IPS DF 6.9 (cell line): ENCODE measurements around the gene RPL13A.
A peak's percentile ranks its signal among the peaks of the same experiment; 100 is the strongest.

Experiments used
- DNase-seq: peaks from one replicate; pipeline ENCODE4 v3.0.0-alpha.2; 2013; ENCODE audit warnings: low read depth, low spot score
- H3K27ac ChIP-seq: one replicate; pipeline ENCODE4 v1.5.1; 2013; ENCODE audit warnings: low read length, control low read depth
- H3K27me3 ChIP-seq: 2 replicates; pipeline ENCODE4 v1.6.1; 2013; ENCODE audit warnings: mild to moderate bottlenecking, low read length; ENCODE audit not compliant: control insufficient read depth, insufficient read depth
- H3K36me3 ChIP-seq: 2 replicates; pipeline ENCODE4 v1.6.1; 2013; ENCODE audit warnings: low read length; ENCODE audit not compliant: control insufficient read depth, insufficient read depth
- H3K4me1 ChIP-seq: 2 replicates; pipeline ENCODE4 v1.6.1; 2013; ENCODE audit warnings: low read length; ENCODE audit not compliant: control insufficient read depth, insufficient read depth
- H3K4me3 ChIP-seq: 2 replicates; pipeline ENCODE4 v1.5.1; 2013; ENCODE audit warnings: mild to moderate bottlenecking, low read length
- H3K9me3 ChIP-seq: 2 replicates; pipeline ENCODE4 v1.6.1; 2013; ENCODE audit warnings: low read length, inconsistent platforms; ENCODE audit not compliant: control insufficient read depth, insufficient read depth
- WGBS: extraction: QIAGEN DNeasy Blood & Tissue Kit; methylation state at CpG from one replicate; pipeline ENCODE4 v1.1.7; 2013; ENCODE audit warnings: mixed read lengths, missing lambda C conversion rate; ENCODE audit not compliant: insufficient read length, insufficient coverage; 5-methylcytosine and 5-hydroxymethylcytosine counted together

RPL13A gene

DNA sequence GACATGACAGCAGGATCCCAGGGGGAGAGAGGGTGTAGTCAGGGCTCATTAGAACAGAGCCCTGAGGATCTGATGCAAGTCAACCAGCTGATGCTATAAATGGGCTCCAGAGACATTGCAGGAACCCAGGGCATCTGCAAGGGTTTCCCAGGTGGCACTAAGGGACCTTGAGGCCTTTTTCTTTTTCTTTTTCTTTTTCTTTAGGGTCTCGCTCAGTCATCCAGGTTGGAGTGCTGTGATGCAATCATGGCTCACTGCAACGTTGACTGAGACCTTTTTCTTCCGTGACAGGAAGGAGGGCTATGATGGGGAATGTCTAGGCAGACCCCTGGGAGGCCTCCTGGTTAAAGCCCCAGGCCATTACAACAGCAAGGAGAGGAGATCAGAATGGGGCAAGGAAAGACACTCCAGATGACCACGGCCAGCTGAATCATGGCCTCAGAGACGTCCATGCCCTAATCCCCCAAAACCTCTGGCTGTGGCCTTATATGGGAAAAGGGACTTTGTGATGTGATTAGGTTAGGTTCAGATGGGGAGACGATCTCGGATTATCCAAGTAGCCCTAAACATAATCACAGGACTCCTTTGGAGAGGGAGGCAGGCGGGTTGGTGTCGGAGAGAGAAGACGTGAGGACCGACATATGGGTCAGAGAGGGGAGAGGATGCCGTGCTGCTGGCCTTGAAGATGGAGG lies 20.5 kb downstream of the RPL13A start:
- WGBS: no CpG with 5 or more reads among the region's 12 CpGs
- 0 out of 2 replicates have a peak, but pooled peaks cover 2% of the 10 kb centered on the region for H3K4me1 ChIP-seq

GRCh38 chr19:49512970-49513745 lies 25.8 kb downstream of the RPL13A start:
- Histone ChIP-seq H3K27ac (no peak overlapping the region), H3K4me1 (peaks cover 4% of the 10 kb centered on the region; the same call in 1 of the 2 replicates), H3K36me3 (no peaks in the 10 kb centered on the region), H3K27me3 (no peaks in the 10 kb centered on the region), H3K4me3 (peak overlapping the region; percentile 73), H3K9me3 (no peaks in the 10 kb centered on the region)
- no CpG with 5 or more reads among the region's 50 CpGs for WGBS
- DNase-seq: no peak

More for the DNA sequence above, 20.5 kb downstream of the RPL13A start:
- no peak for DNase-seq
- H3K36me3 ChIP-seq: no peaks in the 10 kb centered on the region
- H3K27ac ChIP-seq: no peak overlapping the region
- no peaks in the 10 kb centered on the region for H3K27me3 ChIP-seq
- H3K9me3 ChIP-seq: no peaks in the 10 kb centered on the region
- H3K4me3 ChIP-seq: no peak overlapping the region

GRCh38 chr19:49513746-49514118 lies 26.3 kb downstream of the RPL13A start:
- H3K27ac ChIP-seq: no peak overlapping the region
- H3K36me3 ChIP-seq: no peaks in the 10 kb centered on the region
- WGBS: no CpG with 5 or more reads among the region's 12 CpGs
- no peaks in the 10 kb centered on the region for H3K9me3 ChIP-seq
- peak overlapping the region; percentile 73; the same call in 1 of the 2 replicates for H3K4me3 ChIP-seq
- DNase-seq: no peak
- H3K4me1 ChIP-seq: peaks cover 4% of the 10 kb centered on the region; the same call in 1 of the 2 replicates
- H3K27me3 ChIP-seq: no peaks in the 10 kb centered on the region

GRCh38 chr19:49514151-49514550 lies 26.7 kb downstream of the RPL13A start:
- Histone ChIP-seq H3K36me3 (no peaks in the 10 kb centered on the region), H3K4me1 (peaks cover 4% of the 10 kb centered on the region; the same call in 1 of the 2 replicates), H3K9me3 (no peaks in the 10 kb centered on the region), H3K4me3 (0 out of 2 replicates have a peak overlapping the region, but pooled peaks have one; percentile 13), H3K27me3 (no peaks in the 10 kb centered on the region), H3K27ac (no peak overlapping the region)
- no peak for DNase-seq
- no CpG with 5 or more reads among the region's 21 CpGs for WGBS

GRCh38 chr19:49515767-49516166 lies 28.4 kb downstream of the RPL13A start:
- no peak overlapping the region for H3K4me3 ChIP-seq
- no peaks in the 10 kb centered on the region for H3K36me3 ChIP-seq
- DNase-seq: no peak

DNA sequence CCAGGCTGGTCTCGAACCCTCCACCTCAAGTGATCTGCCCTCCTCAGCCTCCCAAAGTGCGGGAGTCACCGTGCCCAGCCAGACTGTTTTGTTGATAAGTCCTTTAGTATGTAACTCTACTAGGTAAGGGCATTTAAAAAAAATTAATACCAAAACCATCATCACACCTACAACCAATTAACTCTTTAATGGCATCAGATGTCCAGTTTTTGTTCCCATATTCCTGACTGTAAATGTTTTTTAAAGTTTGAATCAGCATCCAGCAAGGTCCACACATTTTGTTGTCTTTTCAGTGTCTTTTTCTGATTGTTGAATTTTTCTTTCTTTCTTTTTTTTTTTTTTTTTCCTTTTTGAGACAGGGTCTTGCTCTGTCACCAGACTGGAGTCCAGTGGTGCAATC lies 30.6 kb downstream of the RPL13A start:
- H3K4me3 ChIP-seq: no peak overlapping the region
- no CpG with 5 or more reads among the region's 3 CpGs for WGBS
- H3K27ac ChIP-seq: no peak overlapping the region
- peaks cover 2% of the 10 kb centered on the region; the same call in 1 of the 2 replicates for H3K4me1 ChIP-seq
- no peaks in the 10 kb centered on the region for H3K9me3 ChIP-seq
- DNase-seq: no peak
- H3K27me3 ChIP-seq: no peaks in the 10 kb centered on the region
- no peaks in the 10 kb centered on the region for H3K36me3 ChIP-seq

More at GRCh38 chr19:49515767-49516166, 28.4 kb downstream of the RPL13A start:
- WGBS: no CpG with 5 or more reads among the region's 4 CpGs
- Histone ChIP-seq H3K9me3 (no peaks in the 10 kb centered on the region), H3K4me1 (peaks cover 4% of the 10 kb centered on the region; the same call in 1 of the 2 replicates), H3K27me3 (no peaks in the 10 kb centered on the region), H3K27ac (no peak overlapping the region)

DNA sequence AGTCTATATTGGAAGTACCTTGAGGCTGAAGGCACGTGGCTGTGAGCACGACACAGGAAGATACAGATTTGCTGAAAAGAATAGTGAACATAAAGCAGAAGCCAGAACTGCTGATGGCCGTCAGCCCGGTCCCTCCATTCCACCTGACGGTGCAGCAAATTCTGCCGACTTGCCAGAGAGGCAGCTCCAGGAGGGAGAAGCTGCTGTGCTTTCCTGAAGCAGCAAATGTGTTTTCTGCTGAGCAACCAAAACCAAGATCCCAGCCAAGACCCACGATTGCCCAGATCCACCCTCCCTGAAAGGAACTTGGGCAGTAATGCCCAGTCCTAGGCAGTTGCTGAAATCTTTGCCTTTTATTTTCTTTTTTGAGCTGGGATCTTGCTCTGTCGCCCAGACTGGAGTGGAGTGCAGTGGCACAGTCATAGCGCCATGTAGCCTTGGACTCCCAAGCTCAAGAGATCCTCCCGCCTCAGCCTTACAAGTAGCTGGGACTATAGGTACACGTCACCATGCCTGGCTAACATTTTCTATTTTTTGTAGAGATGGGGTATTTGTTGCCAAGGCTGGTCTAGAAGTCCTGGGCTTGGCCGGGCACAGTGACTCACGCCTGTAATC lies 33.4 kb downstream of the RPL13A start:
- no peaks in the 10 kb centered on the region for H3K9me3 ChIP-seq
- DNase-seq: no peak
- H3K27me3 ChIP-seq: no peaks in the 10 kb centered on the region
- H3K27ac ChIP-seq: no peak overlapping the region
- no peak overlapping the region for H3K4me3 ChIP-seq
- H3K36me3 ChIP-seq: no peaks in the 10 kb centered on the region; the same call in 1 of the 2 replicates
- no peaks in the 10 kb centered on the region for H3K4me1 ChIP-seq
- WGBS: no CpG with 5 or more reads among the region's 13 CpGs

GRCh38 chr19:49524812-49525455 lies 37.5 kb downstream of the RPL13A start:
- DNase-seq: no peak
- WGBS: no CpG with 5 or more reads among the region's 22 CpGs
- no peaks in the 10 kb centered on the region for H3K27me3 ChIP-seq
- no peak overlapping the region for H3K27ac ChIP-seq
- H3K36me3 ChIP-seq: no peaks in the 10 kb centered on the region; the same call in 1 of the 2 replicates
- no peaks in the 10 kb centered on the region for H3K4me1 ChIP-seq
- H3K9me3 ChIP-seq: no peaks in the 10 kb centered on the region
- no peak overlapping the region for H3K4me3 ChIP-seq

DNA sequence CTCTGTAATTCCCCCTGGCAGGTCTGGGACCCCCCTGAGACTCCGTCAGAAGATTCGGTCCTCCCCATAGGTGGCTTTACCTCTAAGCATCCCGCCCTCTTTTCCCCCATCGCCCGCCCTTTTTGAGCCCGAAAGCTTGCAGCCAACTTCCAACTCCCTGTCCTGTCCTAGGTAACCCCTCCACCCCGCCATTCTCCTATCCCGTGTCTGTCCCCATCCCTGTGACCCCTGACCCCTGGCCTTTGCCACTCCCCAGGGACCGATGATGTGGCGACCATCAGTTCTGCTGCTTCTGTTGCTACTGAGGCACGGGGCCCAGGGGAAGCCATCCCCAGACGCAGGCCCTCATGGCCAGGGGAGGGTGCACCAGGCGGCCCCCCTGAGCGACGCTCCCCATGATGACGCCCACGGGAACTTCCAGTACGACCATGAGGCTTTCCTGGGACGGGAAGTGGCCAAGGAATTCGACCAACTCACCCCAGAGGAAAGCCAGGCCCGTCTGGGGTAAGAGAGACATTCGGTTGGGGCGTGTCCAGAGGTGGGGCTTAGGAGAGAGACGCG lies 40.9 kb downstream of the RPL13A start:
- H3K36me3 ChIP-seq: no peaks in the 10 kb centered on the region; the same call in 1 of the 2 replicates

GRCh38 chr19:49530708-49531107 lies 43.3 kb downstream of the RPL13A start:
- no CpG with 5 or more reads among the region's 7 CpGs for WGBS
- DNase-seq: no peak
- no peaks in the 10 kb centered on the region for H3K4me1 ChIP-seq
- H3K27ac ChIP-seq: no peak overlapping the region
- H3K9me3 ChIP-seq: no peaks in the 10 kb centered on the region
- no peak overlapping the region for H3K4me3 ChIP-seq
- no peaks in the 10 kb centered on the region for H3K27me3 ChIP-seq
- H3K36me3 ChIP-seq: no peaks in the 10 kb centered on the region

More for the DNA sequence above, 40.9 kb downstream of the RPL13A start:
- Histone ChIP-seq H3K27me3 (no peaks in the 10 kb centered on the region), H3K27ac (no peak overlapping the region), H3K4me3 (peak overlapping the region; percentile 42; the same call in 1 of the 2 replicates), H3K9me3 (no peaks in the 10 kb centered on the region), H3K4me1 (no peaks in the 10 kb centered on the region)
- WGBS: no CpG with 5 or more reads among the region's 25 CpGs
- no peak for DNase-seq
